ENCODE results near the gene ITGA8. TPM values are rescaled to one million over a fixed set of nuclear protein-coding genes. Genes with fewer than 3 reads are reported as not detected.
"Not testable (repeated sequence)": the region's sequence is repeated elsewhere in the genome, so short reads cannot be mapped to it uniquely, and the experiment has no call there.

ITGA8 gene
- total RNA-seq, 4 donors from 2014 or later, result 1.6 to 8.2 (median 4.2) TPM

- WGBS, 2 donors, result 66 to 74% methylated on average over 14 of the region's 14 CpGs
- no peak for DNase-seq (ENCODE audit: low spot score in 2 of 2)
- H3K4me3 ChIP-seq (ENCODE audit: low read depth, poor library complexity, severe bottlenecking), result no peak overlapping the region
- TF ChIP-seq POLR2A (IDR thresholded peaks at IDR 0.05) (no peak), CTCF (IDR thresholded peaks at IDR 0.05) (no peak)
- intact Hi-C loops (cut with DNase I; ENCODE audit: low total_unique reads), result no loop called here
These were observed 236.3 kb downstream of the ITGA8 start for GRCh38 chr10:15483215-15484075.

GRCh38 chr10:15482156-15482555 is 237.6 kb downstream of the ITGA8 start:
- no peak overlapping the region for H3K4me3 ChIP-seq (ENCODE audit: low read depth, poor library complexity, severe bottlenecking)
- DNase-seq (ENCODE audit: low spot score in 2 of 2), result no peak
- 53 to 58% methylated on average over 2 of the region's 2 CpGs for WGBS, 2 donors
- intact Hi-C loops (cut with DNase I; ENCODE audit: low total_unique reads), result no loop called here
- TF ChIP-seq POLR2A (IDR thresholded peaks at IDR 0.05) (no peak), CTCF (IDR thresholded peaks at IDR 0.05) (no peak)

GRCh38 chr10:15478950-15479349 is 240.8 kb downstream of the ITGA8 start:
- TF ChIP-seq CTCF (IDR thresholded peaks at IDR 0.05) (no peak), POLR2A (IDR thresholded peaks at IDR 0.05) (no peak)
- intact Hi-C loops (cut with DNase I; ENCODE audit: low total_unique reads), result no loop called here
- DNase-seq (ENCODE audit: low spot score in 2 of 2), result no peak
- 52 to 68% methylated on average over 2 of the region's 2 CpGs for WGBS, 2 donors
- H3K4me3 ChIP-seq (ENCODE audit: low read depth, poor library complexity, severe bottlenecking), result no peak overlapping the region

GRCh38 chr10:15478429-15478828 is 241.3 kb downstream of the ITGA8 start:
- H3K4me3 ChIP-seq (ENCODE audit: low read depth, poor library complexity, severe bottlenecking), result no peak overlapping the region
- 55 to 59% methylated on average over 6 of the region's 6 CpGs for WGBS, 2 donors
- intact Hi-C loops (cut with DNase I; ENCODE audit: low total_unique reads), result no loop called here
- TF ChIP-seq CTCF (IDR thresholded peaks at IDR 0.05), result no peak
- no peak for TF ChIP-seq POLR2A (IDR thresholded peaks at IDR 0.05)
- DNase-seq (ENCODE audit: low spot score in 2 of 2), result no peak

- intact Hi-C loops (cut with DNase I; ENCODE audit: low total_unique reads), result no loop called here
- TF ChIP-seq CTCF (IDR thresholded peaks at IDR 0.05) (no peak), POLR2A (IDR thresholded peaks at IDR 0.05) (no peak)
- WGBS, 2 donors, result 92 to 97% methylated on average over 4 of the region's 4 CpGs
- H3K4me3 ChIP-seq (ENCODE audit: low read depth, poor library complexity, severe bottlenecking), result no peak overlapping the region
- no peak for DNase-seq (ENCODE audit: low spot score in 2 of 2)
These were observed 243.4 kb downstream of the ITGA8 start for GRCh38 chr10:15476337-15476736.

GRCh38 chr10:15475439-15475838 is 244.3 kb downstream of the ITGA8 start:
- H3K4me3 ChIP-seq (ENCODE audit: low read depth, poor library complexity, severe bottlenecking); DNase-seq (ENCODE audit: low spot score in 2 of 2); intact Hi-C loops (cut with DNase I; ENCODE audit: low total_unique reads): not testable (repeated sequence)
